Activated T-cell treated with anti-CD3 and anti-CD28 coated beads for 4 hours (primary cell): ENCODE measurements around the gene DMRTC2.

Source experiments
- DNase-seq: peaks from one replicate; pipeline ENCODE4 v3.0.0-alpha.2; 2020

DMRTC2 gene

DNA sequence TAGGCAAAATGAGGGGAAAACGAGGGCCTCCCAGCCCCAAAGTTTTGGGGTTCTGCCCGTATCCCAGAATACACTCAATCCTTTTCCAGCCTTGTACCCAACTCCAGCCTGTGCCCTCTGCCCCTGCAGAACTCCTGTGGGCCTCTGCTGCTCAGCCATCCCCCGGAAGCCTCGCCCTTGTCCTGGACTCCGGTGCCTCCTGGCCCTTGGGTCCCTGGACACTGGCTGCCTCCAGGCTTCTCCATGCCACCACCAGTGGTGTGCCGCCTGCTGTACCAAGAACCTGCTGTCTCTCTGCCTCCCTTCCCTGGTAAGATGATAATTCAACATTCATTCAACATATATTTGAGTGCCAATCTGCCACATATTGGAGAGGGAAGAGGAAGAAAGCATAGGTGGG, 3.8 kb downstream of the DMRTC2 start:
- DNase-seq, result no peak

DNA sequence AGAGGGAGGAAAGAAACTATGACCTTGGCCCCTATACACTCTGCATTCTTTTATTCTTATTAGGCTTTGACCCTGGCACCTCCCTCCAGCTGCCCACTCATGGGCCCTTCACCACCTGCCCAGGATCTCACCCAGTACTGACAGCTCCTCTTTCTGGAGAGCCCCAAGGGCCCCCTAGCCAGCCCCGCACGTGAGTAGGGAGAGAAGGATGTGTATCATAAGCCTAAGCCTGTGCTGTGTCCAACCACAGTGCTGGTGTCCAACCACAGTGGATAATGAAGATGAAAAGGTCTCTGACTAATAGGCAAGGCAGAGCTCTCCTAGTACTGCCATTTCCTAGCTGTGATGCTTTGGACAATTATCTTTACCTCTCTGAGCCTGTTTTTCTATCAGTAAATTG, 4.2 kb downstream of the DMRTC2 start:
- no peak for DNase-seq

DNA sequence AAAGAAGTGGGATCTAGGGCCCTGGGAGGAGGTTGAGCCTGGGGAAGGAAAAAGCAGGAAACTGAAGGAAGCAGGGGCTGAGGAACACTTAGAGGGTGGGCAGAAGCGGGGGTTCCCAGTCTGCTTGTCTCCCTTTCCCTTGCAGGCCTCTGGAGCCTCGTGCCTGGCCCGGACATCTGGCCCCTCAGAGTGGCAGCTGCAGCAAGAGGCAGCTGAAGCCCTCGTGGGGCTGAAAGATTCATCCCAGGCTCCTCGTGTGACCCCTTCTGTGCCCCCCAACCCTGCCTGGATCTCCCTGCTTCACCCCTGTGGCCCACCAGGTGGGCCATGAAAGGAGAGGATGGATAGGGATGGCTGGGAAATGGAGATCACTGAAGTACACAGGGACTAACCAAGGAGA, 5.5 kb downstream of the DMRTC2 start:
- no peak for DNase-seq

DNA sequence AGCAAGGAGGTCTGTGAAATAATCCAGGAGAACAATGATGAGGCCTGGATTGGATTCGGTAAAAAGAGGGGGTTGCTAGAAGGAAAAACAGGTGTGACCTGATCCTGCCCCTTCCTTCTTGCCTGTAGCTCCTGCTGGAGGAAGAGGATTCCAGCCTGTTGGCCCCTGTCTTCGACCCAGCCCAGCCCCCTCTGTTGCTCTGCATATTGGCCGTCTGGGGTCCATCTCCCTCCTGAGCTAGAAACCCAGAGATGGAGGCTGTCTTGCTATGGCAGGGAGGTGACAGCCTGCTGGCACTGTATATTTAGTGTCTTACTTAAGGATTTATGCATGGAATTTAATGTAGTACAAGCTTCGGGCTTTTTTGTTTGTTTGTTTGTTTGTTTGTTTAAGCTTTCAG, 6.6 kb downstream of the DMRTC2 start:
- no peak for DNase-seq

DNA sequence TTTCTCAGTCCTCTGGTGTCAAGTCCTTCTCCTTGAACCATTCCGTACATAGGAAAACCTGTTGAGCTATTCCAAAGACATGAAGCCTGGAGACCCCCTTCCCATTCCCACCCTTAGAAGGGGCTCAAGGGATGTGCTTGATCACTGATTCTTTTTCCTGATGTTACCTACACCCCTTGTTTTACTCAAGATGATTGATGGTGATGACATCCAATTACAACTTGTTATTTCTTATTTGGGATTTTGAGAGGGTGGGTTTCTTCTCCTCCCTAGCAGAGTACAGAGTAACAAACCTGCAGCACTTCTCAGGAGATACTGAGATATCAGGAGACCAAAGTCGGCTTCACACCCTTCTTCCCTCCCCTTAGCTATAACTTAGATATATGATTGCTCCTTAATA, 8.5 kb downstream of the DMRTC2 start:
- DNase-seq, result no peak

DNA sequence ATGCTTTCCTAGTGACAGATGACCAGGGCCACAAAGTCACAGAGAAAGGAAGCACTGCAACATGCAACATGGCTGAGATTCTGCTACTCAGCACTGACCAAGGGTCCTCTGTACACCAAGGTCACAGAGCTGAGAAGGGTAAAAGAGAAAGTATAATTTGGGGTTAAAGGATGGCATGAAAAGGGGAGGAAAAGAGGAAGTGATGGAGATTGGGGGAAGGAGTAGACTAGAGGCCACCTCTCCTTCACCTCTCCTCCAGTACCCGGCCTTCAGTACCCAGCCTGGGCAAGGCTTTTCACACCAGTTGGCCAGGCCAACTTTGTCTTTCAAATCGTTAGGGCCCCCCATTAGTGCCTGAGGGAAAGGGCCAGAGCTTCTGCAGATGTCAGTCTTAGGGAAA, 8.9 kb downstream of the DMRTC2 start:
- no peak for DNase-seq

DNA sequence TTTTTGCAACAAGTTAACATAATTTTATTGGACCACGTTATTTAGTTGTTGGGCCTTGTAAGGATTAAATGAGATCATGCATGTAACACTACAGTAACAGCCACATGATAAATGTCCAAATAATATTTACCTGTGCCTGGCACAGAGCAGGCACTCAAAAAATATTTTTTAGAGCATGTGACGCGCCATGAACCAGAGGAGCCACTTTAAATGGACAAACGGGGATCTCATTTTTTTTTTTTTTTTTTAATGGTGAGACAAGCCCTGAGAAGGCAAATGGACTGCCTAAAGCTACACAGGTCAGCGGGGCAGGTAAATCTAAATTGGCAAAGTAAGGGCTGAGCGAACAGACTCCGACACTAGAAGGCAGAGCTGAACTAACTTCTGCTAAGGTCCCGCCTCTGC, 14.4 kb downstream of the DMRTC2 start:
- no peak for DNase-seq

DNA sequence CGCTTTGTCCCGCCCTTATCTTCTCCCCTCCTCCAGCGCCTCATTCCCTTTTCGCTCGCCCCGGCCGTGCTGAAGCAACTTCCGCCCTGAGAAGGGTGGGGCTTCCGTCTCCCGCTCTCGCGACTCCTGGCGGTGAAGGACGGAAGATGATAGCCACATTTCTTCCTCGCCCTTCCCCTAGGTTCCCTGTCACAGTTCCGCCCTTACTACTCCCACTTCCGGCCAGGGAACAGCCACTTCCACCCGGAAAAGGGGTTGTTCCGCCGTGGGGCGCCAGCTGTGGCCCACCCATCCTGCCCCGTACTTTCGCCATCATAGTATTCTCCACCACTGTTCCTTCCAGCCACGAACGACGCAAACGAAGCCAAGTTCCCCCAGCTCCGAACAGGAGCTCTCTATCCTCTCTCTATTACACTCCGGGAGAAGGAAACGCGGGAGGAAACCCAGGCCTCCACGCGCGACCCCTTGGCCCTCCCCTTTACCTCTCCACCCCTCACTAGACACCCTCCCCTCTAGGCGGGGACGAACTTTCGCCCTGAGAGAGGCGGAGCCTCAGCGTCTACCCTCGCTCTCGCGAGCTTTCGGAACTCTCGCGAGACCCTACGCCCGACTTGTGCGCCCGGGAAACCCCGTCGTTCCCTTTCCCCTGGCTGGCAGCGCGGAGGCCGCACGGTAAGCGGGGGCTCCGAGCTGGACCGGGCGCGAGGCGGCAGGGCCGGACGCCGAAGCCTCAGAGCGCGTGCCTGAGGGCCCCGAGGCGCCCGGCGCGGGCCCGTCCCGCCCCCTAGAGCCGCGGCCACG, 15.0 kb downstream of the DMRTC2 start, which contains the start of gene RPS19:
TSS of gene RPS19 (plus strand) at position 638 of the 801 bp plus-strand sequence. CDS start 520 bp downstream, outside the sequence.
- DNase-seq, result peak; percentile 98

DNA sequence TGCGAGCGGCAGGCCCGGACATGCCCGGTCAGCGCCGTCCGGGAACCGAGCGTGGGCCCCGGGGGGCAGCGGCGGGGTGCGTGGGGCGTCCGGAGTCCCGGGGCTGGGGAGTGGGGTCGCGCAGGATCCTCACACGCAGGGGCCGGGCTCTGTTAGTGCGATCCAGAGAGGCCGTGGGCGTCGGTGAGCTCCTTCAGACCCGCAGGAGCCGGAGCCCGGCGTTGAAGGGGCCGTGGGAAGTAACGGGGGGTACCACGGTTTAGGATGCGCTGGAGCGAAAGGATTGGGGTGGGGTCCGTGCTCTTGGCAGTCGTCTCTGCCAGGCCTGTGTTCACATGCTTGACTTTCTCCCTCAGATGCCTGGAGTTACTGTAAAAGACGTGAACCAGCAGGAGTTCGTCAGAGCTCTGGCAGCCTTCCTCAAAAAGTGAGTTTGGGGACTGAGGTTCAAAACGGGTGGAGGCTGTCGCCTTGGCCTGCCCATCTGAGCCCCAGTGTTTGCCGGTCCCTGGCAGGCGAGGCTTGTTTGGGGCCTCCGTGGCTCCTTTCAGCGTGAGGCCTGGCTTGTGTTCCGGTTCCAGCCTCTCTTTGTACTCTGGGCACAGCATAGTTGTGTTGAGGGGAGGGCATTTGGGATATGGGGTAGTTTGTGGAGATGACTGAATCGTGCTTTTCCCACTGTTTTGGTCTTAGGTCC, 15.7 kb downstream of the DMRTC2 start:
- no peak for DNase-seq

DNA sequence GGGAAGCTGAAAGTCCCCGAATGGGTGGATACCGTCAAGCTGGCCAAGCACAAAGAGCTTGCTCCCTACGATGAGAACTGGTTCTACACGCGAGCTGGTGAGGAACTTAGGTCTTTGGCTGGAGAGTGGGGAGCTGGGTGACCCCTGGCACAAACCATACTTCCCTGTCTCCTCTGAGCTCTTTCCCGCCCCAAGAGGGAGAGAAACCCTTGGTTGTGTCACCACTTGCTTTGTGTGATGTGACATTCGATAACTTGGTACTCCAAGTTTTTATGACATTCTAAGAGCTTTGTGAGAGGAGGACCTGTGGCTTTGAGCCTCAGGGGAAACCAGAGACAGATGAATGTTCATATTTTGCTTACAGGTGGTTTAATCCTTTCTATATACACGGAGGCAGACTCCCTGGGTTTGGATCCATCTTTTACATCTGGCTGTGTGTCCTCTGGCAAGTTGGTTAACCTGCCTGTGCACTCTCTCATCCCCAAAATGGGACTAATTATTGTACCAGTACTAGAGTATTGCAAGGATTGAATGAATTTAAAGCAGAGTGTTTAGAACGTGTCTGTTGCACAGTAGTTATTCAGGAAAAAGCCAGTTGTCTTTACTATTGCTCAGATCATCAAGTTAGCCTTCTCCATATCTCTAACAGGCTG, 16.4 kb downstream of the DMRTC2 start:
- DNase-seq, result no peak

DNA sequence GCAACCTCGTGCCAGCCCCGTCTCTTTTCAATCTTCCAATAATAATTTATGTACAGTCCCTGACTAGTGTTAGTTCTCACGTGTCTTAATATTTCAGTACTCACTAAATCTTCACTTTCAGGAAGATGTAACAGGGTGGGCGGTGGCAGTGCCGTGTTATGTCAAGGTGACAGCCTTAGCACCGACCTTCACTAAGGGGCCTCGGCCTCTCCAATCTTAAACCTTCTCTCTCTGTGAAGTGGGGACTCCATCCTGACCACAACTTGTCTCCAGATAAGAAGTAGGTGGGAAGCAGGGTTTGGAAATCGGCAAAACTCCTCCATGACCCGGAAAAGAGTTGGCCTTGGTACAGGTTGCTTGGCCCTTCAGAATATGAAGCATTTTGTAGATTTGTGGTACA, 17.0 kb downstream of the DMRTC2 start:
- no peak for DNase-seq

DNA sequence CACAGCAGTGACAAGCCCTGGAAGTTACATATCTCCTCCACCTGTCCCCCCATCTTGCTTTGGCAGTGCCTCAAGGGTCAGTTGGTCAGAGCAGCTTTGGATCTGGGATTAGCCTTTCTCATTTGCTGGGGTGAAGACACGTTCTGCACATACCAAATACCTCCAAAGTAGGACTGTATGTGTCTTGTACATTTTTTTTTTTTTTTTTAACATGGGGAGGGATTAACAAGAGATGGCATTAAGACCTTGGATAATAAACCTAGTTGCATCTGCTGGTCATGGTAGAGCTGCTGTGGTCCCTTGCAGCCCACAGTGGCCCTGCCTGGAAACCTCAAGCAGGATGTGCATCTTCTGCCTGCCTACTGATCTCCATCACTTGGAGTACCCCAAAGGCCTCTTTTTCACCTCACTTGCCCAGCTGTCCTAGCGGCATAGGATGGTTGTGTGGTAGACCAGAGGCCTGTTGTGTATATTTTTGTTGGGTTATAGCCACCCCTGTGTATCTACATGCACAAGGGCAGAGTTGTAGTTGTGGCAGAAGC, 17.7 kb downstream of the DMRTC2 start:
- no peak for DNase-seq

DNA sequence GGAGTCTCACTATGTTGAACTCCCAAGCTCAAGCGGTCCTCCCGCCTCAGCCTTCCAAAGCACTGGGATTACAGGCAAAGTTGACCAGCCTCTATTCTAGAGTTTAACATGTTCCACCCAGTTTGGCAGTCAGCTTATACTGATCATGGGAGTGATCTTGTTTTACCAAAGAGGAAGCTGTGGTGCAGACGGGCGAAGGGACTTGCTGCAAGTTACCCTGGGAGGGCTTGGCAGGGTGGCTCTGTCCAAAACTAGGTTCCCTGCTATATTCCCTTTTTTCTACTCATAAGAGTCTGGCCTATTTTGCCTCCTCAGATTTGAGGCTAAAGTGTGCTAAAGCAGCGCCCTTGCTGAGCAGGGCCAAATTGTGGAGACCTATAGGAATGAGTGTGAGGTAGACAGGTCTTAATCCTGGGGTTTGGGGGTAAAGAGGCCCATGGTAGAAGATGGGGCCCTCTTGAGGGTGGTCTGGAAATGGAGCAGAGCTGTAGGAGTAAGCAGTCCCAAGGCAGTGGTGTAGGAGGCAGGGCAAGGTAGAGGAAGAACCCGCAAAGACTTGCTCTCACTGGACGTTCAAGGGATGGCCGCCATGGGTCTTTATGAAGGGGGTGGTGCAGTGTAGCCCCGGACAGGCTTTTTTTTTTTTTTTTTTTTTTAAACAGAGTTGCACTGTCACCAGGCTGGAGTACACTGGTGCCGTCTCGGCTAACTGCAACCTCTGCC, 18.5 kb downstream of the DMRTC2 start:
- no peak for DNase-seq

DNA sequence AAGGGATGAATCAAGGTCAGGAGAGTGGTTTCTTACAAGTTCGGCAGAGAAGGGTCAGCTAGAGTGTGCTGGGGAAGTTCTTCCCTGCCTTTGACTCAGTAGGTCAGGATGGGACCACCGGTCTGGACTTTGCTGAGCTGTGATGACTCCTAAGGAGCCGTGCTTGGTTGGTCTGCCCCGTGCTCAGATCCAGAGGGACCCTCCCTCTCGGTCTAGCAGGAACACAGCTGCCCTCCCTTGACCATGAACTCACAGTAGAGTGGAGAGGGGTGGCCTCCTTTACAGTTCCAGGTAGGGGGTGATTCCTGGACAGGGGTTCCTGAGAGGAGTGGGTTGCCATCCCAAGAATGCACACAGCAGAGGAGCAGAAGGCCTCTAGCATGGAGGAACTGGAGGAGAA, 19.5 kb downstream of the DMRTC2 start:
- DNase-seq, result no peak

DNA sequence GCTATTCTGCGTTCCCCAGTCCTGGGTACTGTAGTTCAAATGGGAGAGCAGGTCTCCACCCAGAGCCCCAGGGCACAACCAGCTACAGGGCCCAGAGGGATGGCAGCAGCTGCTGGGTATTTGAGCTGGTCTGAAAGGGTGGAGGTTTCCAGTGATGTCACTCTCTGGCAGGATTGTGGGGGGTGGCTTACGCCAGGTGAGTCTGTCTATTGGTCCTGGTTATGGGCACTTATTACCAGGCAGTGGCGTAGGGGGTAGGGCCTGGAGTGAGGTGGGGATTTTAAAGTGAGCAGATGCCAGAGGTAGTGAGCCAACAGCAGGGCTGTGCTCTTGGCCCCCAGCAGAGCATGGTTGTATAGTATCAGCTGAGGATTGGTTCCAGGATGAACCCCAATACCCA, 21.4 kb downstream of the DMRTC2 start:
- no peak for DNase-seq

DNA sequence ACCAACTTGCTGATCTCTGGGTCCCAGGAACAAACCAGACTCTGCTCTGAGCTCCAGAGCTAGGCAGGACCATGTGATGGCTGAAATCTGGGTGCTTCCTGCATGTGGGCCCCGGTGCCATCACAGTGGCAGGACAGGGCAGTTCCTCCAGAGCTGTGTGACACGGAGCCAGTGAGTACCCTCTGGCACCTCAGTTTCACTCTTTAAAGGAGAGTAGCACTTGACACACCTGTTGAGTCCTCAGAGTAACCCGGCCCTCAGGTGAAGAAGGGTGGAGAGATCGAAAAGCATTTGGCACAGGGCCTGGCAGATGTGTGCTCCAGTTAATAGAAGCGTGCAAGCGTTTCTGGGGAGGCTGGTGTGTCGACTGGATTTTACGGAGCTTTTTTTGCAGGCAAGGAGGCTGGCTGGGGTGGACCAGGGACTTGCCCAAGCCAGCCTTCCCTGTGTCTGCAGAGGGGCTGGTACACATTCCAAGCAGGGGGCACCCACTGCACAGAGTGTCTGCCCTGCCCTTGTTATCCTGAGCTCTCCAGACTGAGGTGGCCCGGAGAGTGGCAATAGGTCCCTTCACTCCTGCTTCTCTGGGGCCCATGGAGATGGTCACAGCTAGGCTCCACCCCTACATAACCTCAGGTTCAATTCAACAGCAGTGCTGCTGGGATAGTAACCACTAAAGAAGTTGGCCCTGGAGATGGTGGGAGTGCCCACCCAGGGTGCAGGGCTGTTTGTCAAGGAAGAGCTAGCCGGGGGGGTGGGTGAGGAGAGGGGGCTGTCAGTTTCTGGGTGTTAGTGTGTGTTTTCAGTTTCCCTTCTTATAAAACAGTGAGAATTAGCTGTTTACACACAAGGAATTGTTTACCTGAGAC, 23.5 kb downstream of the DMRTC2 start:
- no peak for DNase-seq

DNA sequence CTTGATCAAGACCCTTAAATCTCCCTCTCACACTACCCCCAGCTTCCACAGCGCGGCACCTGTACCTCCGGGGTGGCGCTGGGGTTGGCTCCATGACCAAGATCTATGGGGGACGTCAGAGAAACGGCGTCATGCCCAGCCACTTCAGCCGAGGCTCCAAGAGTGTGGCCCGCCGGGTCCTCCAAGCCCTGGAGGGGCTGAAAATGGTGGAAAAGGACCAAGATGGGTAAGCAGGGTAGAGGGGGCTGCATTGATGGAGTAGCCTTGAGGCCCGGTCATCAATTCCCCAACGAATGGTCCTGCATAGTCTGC, 24.1 kb downstream of the DMRTC2 start:
- no peak for DNase-seq

DNA sequence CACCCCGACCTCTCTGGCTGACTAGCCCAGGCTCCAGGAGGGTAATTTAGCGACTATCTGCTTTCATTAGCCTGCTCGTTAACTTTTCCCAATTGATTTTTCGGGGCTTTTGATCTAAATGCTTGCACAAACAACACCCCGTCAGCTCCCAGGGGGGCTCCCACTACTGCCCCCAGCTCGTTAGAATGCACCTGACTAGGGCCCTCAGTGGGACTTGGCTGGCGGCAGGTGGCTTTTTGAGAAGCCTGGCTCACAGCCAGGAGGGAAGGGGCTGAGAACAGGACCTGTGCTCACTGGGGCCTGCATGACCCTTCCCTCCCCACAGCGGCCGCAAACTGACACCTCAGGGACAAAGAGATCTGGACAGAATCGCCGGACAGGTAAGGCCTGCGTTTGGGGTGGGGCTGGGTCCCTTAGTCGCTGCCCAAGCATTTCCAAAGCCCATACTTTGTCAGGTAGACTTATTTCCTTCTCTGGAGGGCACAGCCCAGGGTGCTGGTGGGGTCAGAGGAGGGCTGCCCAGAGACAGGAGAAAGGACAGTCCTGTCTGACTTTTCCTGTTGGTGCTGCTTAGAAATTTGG, 24.6 kb downstream of the DMRTC2 start:
- no peak for DNase-seq

DNA sequence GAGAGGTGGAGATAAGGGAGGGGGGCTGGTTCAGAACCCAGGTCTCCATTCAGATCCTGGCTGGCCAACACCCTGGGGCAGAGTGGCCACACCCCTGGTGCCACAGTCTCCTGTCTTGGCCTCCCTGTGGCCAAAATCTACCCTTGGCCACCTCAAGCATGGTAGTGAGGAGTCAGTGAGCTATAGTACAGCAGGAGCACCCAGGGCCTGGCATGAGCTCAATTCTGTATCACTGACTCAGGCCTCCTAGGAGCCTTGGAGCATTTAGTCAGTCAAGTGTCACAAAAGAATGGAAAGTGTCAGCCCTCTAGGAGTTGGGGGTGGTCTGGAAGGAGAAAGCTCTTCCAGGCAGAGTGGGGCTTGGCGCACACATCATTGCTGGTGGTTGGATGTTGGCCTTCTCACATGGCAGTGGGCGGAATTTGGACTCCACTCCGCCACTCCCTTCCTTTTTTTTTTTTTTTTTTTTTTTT, 25.6 kb downstream of the DMRTC2 start:
- no peak for DNase-seq

DNA sequence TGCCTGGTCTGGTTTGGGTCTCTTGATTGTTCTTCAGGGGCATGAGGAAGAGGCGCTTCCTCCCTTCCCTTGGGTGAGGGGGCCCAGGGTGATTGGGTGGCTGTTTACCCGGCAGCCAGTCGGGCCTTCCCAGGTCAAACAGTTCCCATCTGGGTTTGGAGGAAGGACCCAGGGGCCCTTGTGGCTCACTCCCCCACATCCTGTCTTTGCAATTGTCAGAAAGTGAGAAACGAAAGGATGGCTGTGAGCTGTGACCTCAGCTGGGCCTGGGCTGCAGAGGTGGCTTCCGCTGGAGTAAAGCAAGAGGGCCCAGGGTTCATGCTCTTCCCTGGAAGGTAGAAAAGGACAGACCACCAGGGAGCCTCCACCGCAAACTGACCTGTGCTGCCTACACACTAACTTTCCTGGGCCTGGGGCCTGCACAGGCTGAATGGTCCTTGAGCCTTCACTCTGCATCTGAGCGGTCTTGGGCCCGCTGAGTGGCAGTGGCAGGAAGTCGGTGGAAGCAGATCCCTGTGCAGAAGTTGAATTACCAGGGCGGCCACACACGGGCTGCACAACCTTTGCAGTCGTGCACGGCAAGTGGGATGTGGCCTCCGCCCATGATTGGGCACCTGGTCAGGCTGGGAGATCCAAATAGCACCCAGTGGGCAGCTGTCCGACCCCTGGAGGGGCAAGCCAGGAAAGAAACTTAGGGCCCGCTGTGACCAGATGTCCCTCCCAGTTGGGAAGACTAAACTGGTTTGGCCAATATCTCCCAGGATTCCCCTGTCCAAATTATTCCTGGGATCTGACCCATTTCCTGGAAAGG, 26.9 kb downstream of the DMRTC2 start:
- no peak for DNase-seq

DNA sequence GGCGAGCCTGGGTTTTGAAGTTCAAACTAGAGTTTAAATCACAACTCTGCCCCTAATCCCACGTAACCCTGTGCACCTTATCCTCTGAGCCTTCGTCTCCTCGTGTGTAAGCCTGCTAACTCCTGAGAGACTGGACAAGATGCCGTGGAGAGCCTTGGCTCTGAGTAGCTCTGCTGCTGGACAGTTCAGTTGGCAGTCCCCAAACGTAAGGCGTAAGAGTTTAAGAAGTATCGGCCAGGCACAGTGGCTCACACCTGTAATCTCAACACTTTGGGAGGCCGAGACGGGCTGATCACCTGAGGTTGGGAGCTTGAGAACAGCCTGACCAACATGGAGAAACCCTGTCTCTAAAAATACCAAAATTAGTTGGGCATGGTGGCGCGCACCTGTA, 27.5 kb downstream of the DMRTC2 start:
- DNase-seq, result no peak
